Liver (tissue), 9 donors: Measurements from ENCODE around the gene HIP1. TPM values are rescaled to one million over a fixed set of nuclear protein-coding genes. Genes with fewer than 3 reads are reported as not detected.

Experiments used
- DNase-seq: peaks from one replicate; pipeline ENCODE4 v3.0.0-alpha.2; 2017; ENCODE audit warnings: low spot score
- H3K27ac ChIP-seq, 2 donors: one replicate each; pipeline ENCODE4 v1.7.0; 2013; ENCODE audit warnings: inconsistent platforms in 2 of 2, low read length in 2 of 2, control low read depth in 1 of 2, low read depth in 1 of 2, mild to moderate bottlenecking in 1 of 2
- H3K27me3 ChIP-seq, 4 donors: one replicate each; pipeline versions ENCODE4 v1.6.1 to v1.7.0; 2013; ENCODE audit warnings: low read length in 3 of 4, inconsistent platforms in 1 of 4, mild to moderate bottlenecking in 1 of 4, moderate library complexity in 1 of 4; ENCODE audit not compliant: control insufficient read depth in 4 of 4, insufficient read depth in 4 of 4
- H3K36me3 ChIP-seq, 4 donors: one replicate each; pipeline versions ENCODE4 v1.6.1 to v1.7.0; 2013; ENCODE audit warnings: low read length in 3 of 4, mild to moderate bottlenecking in 3 of 4, low read depth in 1 of 4, moderate library complexity in 1 of 4; ENCODE audit not compliant: control insufficient read depth in 4 of 4, insufficient read depth in 3 of 4
- H3K4me1 ChIP-seq, 4 donors: one replicate each; pipeline versions ENCODE4 v1.6.1 to v1.7.0; 2013; ENCODE audit warnings: low read length in 3 of 4, mild to moderate bottlenecking in 3 of 4, moderate library complexity in 1 of 4; ENCODE audit not compliant: control insufficient read depth in 4 of 4, insufficient read depth in 4 of 4
- H3K4me3 ChIP-seq, 3 donors: one replicate each; pipeline versions ENCODE4 v1.6.1 to v1.7.0; 2013; ENCODE audit warnings: low read length in 3 of 3, control low read depth in 1 of 3, low read depth in 1 of 3, mild to moderate bottlenecking in 1 of 3
- H3K9ac ChIP-seq, 2 donors: one replicate each; pipeline ENCODE4 v1.7.0; 2013; ENCODE audit warnings: low read length in 2 of 2, mild to moderate bottlenecking in 2 of 2, moderate library complexity in 2 of 2, control low read depth in 1 of 2, low read depth in 1 of 2
- H3K9me3 ChIP-seq, 4 donors: one replicate each; pipeline versions ENCODE4 v1.6.1 to v1.7.0; 2013; ENCODE audit warnings: low read length in 3 of 4; ENCODE audit not compliant: control insufficient read depth in 4 of 4
- EGR1 ChIP-seq, 2 donors: IDR thresholded peaks; 2 replicates each; pipeline ENCODE4 v1.6.1; 2016 to 2018; ENCODE audit warnings: antibody characterized with exemption in 2 of 2, low read depth in 2 of 2
- FOXA1 ChIP-seq: IDR thresholded peaks from 2 replicates; pipeline ENCODE4 v1.6.1; 2016; ENCODE audit warnings: antibody characterized with exemption
- GABPA ChIP-seq, 2 donors: IDR thresholded peaks in 1 of 2; conservative IDR thresholded peaks in 1 of 2; 2 replicates each; pipeline ENCODE4 v1.6.1; 2016; ENCODE audit warnings: antibody characterized with exemption in 2 of 2, mild to moderate bottlenecking in 1 of 2, moderate library complexity in 1 of 2
- HNF4A ChIP-seq, 2 donors: conservative IDR thresholded peaks; 2 replicates each; pipeline ENCODE4 v1.6.1; 2016; ENCODE audit warnings: antibody characterized with exemption in 2 of 2, mild to moderate bottlenecking in 2 of 2
- HNF4G ChIP-seq: IDR thresholded peaks from 2 replicates; pipeline ENCODE4 v1.6.1; 2016; ENCODE audit warnings: antibody characterized with exemption
- JUND ChIP-seq, 2 donors: IDR thresholded peaks; 2 replicates each; pipeline ENCODE4 v1.6.1; 2016; ENCODE audit warnings: antibody characterized with exemption in 2 of 2
- NR2F2 ChIP-seq: IDR thresholded peaks from 2 replicates; pipeline ENCODE4 v1.6.1; 2016; ENCODE audit warnings: antibody characterized with exemption
- RAD21 ChIP-seq, 2 donors: IDR thresholded peaks; 2 replicates each; pipeline ENCODE4 v1.6.1; 2016; ENCODE audit warnings: antibody characterized with exemption in 2 of 2, mild to moderate bottlenecking in 2 of 2
- RXRA ChIP-seq, 2 donors: IDR thresholded peaks; 2 replicates each; pipeline ENCODE4 v1.6.1; 2017 to 2018; ENCODE audit warnings: antibody characterized with exemption in 2 of 2, mild to moderate bottlenecking in 1 of 2
- SP1 ChIP-seq: IDR thresholded peaks from 2 replicates; pipeline ENCODE4 v1.6.1; 2018; ENCODE audit warnings: antibody characterized with exemption, mild to moderate bottlenecking
- TAF1 ChIP-seq: conservative IDR thresholded peaks from 2 replicates; pipeline ENCODE4 v1.6.1; 2016; ENCODE audit warnings: antibody characterized with exemption, mild to moderate bottlenecking
- YY1 ChIP-seq: IDR thresholded peaks from 2 replicates; pipeline ENCODE4 v1.6.1; 2016; ENCODE audit warnings: antibody characterized with exemption, mild to moderate bottlenecking
- WGBS: extraction: QIAGEN DNeasy Blood & Tissue Kit; methylation state at CpG from one replicate; pipeline ENCODE4 v1.1.7; 2013; 5-methylcytosine and 5-hydroxymethylcytosine counted together
- polyA plus RNA-seq, 2 donors: library from polyadenylated mRNA; stranded (reverse) in 1 of 2; unstranded in 1 of 2; fragments of 200-250 nt in 1 of 2; fragments of >200 nt in 1 of 2; fragmentation: Nextera tagmentation in 1 of 2; extraction: Ambion mirVana in 1 of 2; gene quantifications; one replicate each; pipeline versions ENCODE4 v1.2.1 to v1.2.3, GENCODE V29; 2013 to 2015
- total RNA-seq, 2 donors: library from RNA; depleted of rRNA; stranded (reverse); fragments of >200 nt; gene quantifications; one replicate each; pipeline ENCODE4 v1.2.3, GENCODE V29; 2014
- TF ChIP-seq, protein P1 (sequence below): IDR thresholded peaks from 2 replicates; pipeline ENCODE4 v1.6.1; 2016; ENCODE audit warnings: antibody characterized with exemption
- TF ChIP-seq, protein P2 (sequence below): IDR thresholded peaks from 2 replicates; pipeline ENCODE4 v1.6.1; 2016; ENCODE audit warnings: antibody characterized with exemption
- TF ChIP-seq, protein P3 (sequence below): fragments of 150-350 bp; IDR thresholded peaks from 2 replicates; pipeline ENCODE4 v1.5.1; 2017; ENCODE audit warnings: improper control_type of control experiment, low read depth, low read length; ENCODE audit not compliant: missing input control
- TF ChIP-seq, protein P4 (sequence below): IDR thresholded peaks from 2 replicates; pipeline ENCODE4 v1.6.1; 2016; ENCODE audit warnings: antibody characterized with exemption
- donor health status: healthy.
- donor health status: healthy.
- donor health status: healthy.
- donor health status: healthy.
- donor health status: healthy.

Gene HIP1
- total and polyA plus RNA-seq, 4 donors, result 3.8 to 13.6 (median 7.8) TPM

DNA sequence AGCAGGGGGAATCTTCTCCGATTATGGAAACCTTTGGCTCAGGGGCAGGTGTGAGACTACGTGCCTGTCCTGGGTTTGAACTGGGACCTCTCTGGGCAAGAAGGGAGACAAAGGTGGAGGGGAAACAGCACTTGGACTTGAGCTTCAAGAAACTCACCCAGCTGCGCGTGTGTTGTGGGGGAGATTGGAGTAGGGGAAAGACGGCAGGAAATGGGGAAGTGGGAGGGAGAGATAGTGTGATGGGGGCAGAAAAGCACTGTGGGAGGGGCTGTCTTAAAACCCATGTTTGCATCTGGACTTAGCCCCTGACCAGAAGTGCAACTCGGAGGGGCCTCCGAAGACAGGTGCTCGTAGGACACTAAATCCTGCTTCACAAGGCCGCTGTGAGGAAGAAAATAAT lies 107.0 kb downstream of the HIP1 start (continued):
- TF ChIP-seq HNF4G (no peak), EGR1 (IDR thresholded peaks at IDR 0.05; ENCODE audit: low read depth in 2 of 2) (no peak)

DNA sequence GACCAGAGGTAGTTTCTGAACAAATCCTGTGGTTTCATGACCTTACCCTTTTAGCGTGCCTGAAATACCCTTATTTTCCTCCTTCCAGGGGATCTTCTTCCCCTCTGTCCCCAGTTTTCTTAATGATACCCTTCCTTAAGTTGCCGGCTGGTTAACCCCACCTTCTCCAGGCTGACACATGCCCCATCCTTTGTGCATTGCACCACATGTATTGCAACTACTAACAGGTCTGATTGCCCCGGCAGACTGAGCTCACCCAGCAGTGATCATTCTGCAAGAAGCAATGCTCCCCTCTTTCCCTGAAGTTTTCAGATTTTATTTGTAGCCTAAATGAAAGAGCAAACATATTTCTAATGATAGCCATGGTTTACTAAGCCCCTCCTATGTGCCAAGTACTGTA lies 108.2 kb downstream of the HIP1 start:
- 90% methylated on average over 3 of the region's 3 CpGs for WGBS
- H3K4me3 ChIP-seq, result no peak overlapping the region
- TF ChIP-seq GABPA (IDR thresholded peaks at IDR 0.05 in 1 of 2, conservative IDR thresholded peaks at IDR 0.05 in 1 of 2), result no peak
- no peak for TF ChIP-seq NR2F2
- TF ChIP-seq HNF4A (conservative IDR thresholded peaks at IDR 0.05), result no peak
- TF ChIP-seq, protein P1, sequence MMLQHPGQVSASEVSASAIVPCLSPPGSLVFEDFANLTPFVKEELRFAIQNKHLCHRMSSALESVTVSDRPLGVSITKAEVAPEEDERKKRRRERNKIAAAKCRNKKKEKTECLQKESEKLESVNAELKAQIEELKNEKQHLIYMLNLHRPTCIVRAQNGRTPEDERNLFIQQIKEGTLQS, result no peak
- TF ChIP-seq YY1, result no peak
- TF ChIP-seq HNF4G, result no peak
- TF ChIP-seq, protein P2, sequence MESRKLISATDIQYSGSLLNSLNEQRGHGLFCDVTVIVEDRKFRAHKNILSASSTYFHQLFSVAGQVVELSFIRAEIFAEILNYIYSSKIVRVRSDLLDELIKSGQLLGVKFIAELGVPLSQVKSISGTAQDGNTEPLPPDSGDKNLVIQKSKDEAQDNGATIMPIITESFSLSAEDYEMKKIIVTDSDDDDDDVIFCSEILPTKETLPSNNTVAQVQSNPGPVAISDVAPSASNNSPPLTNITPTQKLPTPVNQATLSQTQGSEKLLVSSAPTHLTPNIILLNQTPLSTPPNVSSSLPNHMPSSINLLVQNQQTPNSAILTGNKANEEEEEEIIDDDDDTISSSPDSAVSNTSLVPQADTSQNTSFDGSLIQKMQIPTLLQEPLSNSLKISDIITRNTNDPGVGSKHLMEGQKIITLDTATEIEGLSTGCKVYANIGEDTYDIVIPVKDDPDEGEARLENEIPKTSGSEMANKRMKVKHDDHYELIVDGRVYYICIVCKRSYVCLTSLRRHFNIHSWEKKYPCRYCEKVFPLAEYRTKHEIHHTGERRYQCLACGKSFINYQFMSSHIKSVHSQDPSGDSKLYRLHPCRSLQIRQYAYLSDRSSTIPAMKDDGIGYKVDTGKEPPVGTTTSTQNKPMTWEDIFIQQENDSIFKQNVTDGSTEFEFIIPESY, result no peak
- no peak for TF ChIP-seq RXRA (IDR thresholded peaks at IDR 0.05)
- TF ChIP-seq FOXA1, result no peak
- TF ChIP-seq JUND (IDR thresholded peaks at IDR 0.05), result no peak
- H3K27me3 ChIP-seq, result no peaks in the 10 kb centered on the region
- H3K36me3 ChIP-seq, result peaks cover 0 to 2% (median 0%) of the 10 kb centered on the region in 4 donors
- H3K4me1 ChIP-seq, result no peaks in the 10 kb centered on the region
- H3K9ac ChIP-seq, result no peak overlapping the region
- peaks cover 0 to 3% (median under 1%) of the 10 kb centered on the region in 4 donors for H3K9me3 ChIP-seq
- H3K27ac ChIP-seq, result no peak overlapping the region
- no peak for DNase-seq

DNA sequence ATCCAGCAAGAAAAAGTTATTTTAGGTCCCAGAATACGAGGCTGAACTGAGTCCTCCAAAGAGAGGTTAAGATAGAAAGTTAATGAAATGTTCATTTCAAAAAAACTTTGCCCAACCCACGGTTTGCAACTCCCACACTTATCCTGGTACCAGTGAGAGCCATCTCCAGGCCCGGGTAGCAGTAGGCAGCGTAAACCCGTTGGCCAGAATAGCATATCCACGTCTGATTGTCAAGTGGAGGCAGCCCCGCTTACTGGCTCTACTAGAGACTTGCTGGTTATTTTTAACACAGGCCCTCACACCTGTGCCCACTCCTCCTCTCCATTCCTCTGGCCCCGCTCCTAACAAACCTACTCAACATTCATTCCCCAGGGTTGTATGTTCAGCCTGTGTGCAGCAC lies 109.7 kb downstream of the HIP1 start:
- Histone ChIP-seq H3K9me3 (peaks cover 0 to 3% (median under 1%) of the 10 kb centered on the region in 4 donors), H3K4me3 (no peak overlapping the region), H3K9ac (no peak overlapping the region), H3K27ac (no peak overlapping the region), H3K4me1 (no peaks in the 10 kb centered on the region), H3K27me3 (no peaks in the 10 kb centered on the region), H3K36me3 (peaks cover 0 to 2% (median 0%) of the 10 kb centered on the region in 4 donors)
- no peak for DNase-seq
- no peak for TF ChIP-seq HNF4A (conservative IDR thresholded peaks at IDR 0.05)
- WGBS, result 98% methylated on average over 8 of the region's 8 CpGs

DNA sequence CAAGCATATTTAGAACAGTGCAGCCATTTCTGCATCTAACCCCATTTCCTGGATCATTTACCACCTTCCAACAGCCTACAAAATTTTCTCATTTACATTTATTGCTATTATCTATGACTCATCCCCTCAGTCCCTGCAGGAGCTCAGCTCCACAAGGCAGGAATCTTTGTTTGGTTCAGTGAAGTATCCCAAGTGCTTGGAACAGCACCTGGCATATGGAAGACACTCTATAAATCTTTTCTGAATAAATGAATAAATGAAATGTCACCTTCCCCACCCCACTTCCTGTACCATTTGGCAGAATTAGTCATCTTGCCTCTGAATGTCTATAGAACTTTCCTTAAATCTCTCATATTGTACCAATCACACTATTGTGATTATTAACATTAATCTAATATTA lies 110.7 kb downstream of the HIP1 start:
- Histone ChIP-seq H3K27ac (no peak overlapping the region), H3K9me3 (peaks cover 0 to 3% (median under 1%) of the 10 kb centered on the region in 4 donors), H3K4me3 (no peak overlapping the region), H3K4me1 (no peaks in the 10 kb centered on the region), H3K36me3 (peaks cover 0 to 2% (median 0%) of the 10 kb centered on the region in 4 donors), H3K27me3 (no peaks in the 10 kb centered on the region), H3K9ac (no peak overlapping the region)
- TF ChIP-seq, protein P3, sequence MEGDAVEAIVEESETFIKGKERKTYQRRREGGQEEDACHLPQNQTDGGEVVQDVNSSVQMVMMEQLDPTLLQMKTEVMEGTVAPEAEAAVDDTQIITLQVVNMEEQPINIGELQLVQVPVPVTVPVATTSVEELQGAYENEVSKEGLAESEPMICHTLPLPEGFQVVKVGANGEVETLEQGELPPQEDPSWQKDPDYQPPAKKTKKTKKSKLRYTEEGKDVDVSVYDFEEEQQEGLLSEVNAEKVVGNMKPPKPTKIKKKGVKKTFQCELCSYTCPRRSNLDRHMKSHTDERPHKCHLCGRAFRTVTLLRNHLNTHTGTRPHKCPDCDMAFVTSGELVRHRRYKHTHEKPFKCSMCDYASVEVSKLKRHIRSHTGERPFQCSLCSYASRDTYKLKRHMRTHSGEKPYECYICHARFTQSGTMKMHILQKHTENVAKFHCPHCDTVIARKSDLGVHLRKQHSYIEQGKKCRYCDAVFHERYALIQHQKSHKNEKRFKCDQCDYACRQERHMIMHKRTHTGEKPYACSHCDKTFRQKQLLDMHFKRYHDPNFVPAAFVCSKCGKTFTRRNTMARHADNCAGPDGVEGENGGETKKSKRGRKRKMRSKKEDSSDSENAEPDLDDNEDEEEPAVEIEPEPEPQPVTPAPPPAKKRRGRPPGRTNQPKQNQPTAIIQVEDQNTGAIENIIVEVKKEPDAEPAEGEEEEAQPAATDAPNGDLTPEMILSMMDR, result no peak
- TF ChIP-seq, protein P4, sequence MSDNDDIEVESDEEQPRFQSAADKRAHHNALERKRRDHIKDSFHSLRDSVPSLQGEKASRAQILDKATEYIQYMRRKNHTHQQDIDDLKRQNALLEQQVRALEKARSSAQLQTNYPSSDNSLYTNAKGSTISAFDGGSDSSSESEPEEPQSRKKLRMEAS, result no peak
- TF ChIP-seq HNF4G (no peak), FOXA1 (no peak), TAF1 (no peak), HNF4A (conservative IDR thresholded peaks at IDR 0.05) (no peak), SP1 (no peak), RAD21 (IDR thresholded peaks at IDR 0.05) (no peak), RXRA (IDR thresholded peaks at IDR 0.05) (no peak)
- TF ChIP-seq, protein P1, result no peak
- no peak for DNase-seq
